ENCODE measurements around the gene TM9SF4. TPM values are rescaled to one million over a fixed set of nuclear protein-coding genes. Genes with fewer than 3 reads are reported as not detected.

The TM9SF4 gene
- total and polyA plus RNA-seq, 2 of the 8 experiments (the other 6 are each of a cell fraction or from before 2014, with no cell fraction given), result 38.4 to 68.7 TPM

DNA sequence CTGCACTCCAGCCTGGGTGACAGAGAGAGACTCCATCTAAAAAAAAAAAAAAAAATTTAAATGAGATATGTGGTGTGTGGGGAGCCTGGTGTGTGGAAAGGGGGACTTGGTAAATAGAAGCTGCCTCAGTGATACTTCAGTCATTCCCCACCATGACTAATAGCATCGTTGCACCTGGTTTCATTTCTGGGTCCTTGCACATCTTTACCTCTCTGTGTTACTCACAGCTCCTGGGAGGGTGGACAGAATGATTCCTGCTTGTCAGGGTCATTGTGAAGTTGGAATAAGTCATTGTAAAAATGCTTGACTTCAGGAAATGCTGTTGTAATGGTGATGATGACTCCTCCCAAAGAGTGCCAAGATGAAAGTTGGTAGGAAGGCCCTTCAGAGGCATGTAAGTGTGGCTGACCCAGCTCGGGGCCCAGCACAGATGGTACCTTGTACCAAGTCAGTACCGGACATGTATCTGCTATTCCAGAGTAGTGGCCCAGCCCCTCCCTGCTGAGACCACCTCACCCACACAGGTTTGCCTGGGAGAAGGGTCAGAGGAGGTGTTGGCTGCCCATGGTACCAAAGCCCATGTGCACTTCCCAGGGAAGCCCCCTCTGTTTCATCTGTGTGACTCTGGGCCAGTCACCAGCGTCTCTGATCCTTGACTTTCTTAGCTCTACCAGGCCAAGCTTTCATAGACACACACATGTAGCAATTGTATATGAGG is 49.6 kb downstream of the TM9SF4 start (continued):
- no peak for TF ChIP-seq EZH2 (IDR thresholded peaks at IDR 0.05; ENCODE audit: low read depth, low read length, severe bottlenecking)

Measured in H1 (cell line).